ENCODE data around the gene SBK1. TPM values are rescaled to one million over a fixed set of nuclear protein-coding genes. Genes with fewer than 3 reads are reported as not detected.

SBK1 gene
- total RNA-seq, 1 donor from 2014 or later, result 1.9 TPM

DNA sequence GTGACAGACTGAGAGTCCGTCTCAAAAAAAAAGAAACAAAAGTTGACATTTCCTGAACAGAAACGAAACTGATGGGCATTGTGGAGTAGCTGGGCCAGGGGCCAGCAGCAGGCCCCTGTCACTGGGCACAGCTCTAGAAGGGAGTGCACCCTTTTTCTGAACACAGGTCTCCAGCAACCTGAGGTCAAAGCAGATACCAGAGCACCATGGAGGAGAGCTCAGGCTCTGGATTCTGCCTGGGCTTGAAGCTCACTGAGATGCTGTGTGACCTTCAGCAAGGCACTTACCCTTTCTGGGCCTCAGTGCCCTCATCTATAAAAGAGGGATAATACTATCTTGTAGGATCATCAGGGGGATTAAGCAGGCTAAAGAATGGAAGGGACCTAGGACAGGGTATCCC is 5.0 kb downstream of the SBK1 start:
- TF ChIP-seq CTCF (IDR thresholded peaks at IDR 0.05), result no peak
- peaks cover 3% of the 10 kb centered on the region for H3K27me3 ChIP-seq
- ATAC-seq (no peak), DNase-seq (no peak)
- H3K36me3 ChIP-seq, result no peaks in the 10 kb centered on the region
- intact Hi-C loops (cut with DNase I), result no loop called here
- no peak overlapping the region for H3K27ac ChIP-seq
- H3K4me3 ChIP-seq, result no peak overlapping the region
- peaks cover 9% of the 10 kb centered on the region for H3K4me1 ChIP-seq
- no peaks in the 10 kb centered on the region for H3K9me3 ChIP-seq

DNA sequence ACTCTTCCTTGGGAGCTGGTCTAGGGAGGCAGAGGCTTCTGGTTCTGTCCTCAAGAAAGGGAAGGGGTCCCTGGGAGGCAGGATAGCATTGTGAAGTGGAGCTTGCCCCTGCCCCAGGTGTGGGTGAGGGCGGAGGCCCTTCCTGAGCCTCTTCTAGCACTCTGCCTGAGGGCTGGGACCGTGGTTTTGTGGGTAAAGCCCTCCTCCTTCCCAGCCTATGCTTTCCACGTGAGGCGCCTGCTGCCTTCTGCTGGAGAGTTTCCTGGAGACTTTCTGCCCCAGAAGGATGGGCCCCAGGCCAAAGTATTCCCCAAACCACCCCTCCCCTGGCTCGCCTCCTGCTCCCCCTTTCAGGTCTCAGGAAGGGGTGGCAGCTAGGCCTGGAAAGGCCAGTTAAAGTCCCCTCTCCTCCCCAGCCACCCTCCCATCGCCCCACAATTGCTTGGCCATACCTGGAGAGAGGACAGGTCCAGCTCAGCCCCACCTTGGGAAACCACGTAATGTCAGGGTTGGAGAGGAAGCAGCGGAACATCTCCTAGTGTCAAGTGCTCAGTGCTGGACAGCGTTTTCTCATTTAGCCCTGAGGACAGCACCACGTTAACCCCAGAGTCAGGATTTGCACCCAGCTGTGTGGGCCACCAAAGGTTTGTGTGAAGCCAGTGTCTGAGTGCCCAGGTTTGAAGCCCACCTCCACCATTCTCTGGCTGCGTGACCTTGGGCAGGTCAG is 5.6 kb downstream of the SBK1 start:
- Histone ChIP-seq H3K27me3 (peaks cover 2% of the 10 kb centered on the region), H3K27ac (no peak overlapping the region), H3K9me3 (no peaks in the 10 kb centered on the region), H3K36me3 (no peaks in the 10 kb centered on the region), H3K4me1 (peaks cover 4% of the 10 kb centered on the region), H3K4me3 (no peak overlapping the region)
- ATAC-seq (peak; percentile 50), DNase-seq (no peak)
- intact Hi-C loops (cut with DNase I), result no loop called here
- no peak for TF ChIP-seq CTCF (IDR thresholded peaks at IDR 0.05)

GRCh38 chr16:28298511-28298878 is 6.2 kb downstream of the SBK1 start:
- DNase-seq, result no peak

GRCh38 chr16:28300327-28300726 is 8.0 kb downstream of the SBK1 start:
- intact Hi-C loops (cut with DNase I), result no loop called here
- H3K4me3 ChIP-seq, result no peak overlapping the region
- DNase-seq (no peak), ATAC-seq (no peak)
- H3K27ac ChIP-seq, result no peak overlapping the region
- H3K4me1 ChIP-seq, result no peaks in the 10 kb centered on the region
- H3K36me3 ChIP-seq, result no peaks in the 10 kb centered on the region
- TF ChIP-seq CTCF (IDR thresholded peaks at IDR 0.05), result no peak
- H3K9me3 ChIP-seq, result no peaks in the 10 kb centered on the region
- H3K27me3 ChIP-seq, result no peaks in the 10 kb centered on the region

More at GRCh38 chr16:28298511-28298878, 6.2 kb downstream of the SBK1 start:
- H3K36me3 ChIP-seq, result no peaks in the 10 kb centered on the region
- no peaks in the 10 kb centered on the region for H3K4me1 ChIP-seq
- no peaks in the 10 kb centered on the region for H3K27me3 ChIP-seq
- no peak overlapping the region for H3K27ac ChIP-seq
- peak; percentile 82 for ATAC-seq
- H3K4me3 ChIP-seq, result no peak overlapping the region
- H3K9me3 ChIP-seq, result no peaks in the 10 kb centered on the region
- intact Hi-C loops (cut with DNase I), result no loop called here
- TF ChIP-seq CTCF (IDR thresholded peaks at IDR 0.05), result no peak

GRCh38 chr16:28301154-28301553 is 8.8 kb downstream of the SBK1 start:
- no peak for DNase-seq
- Histone ChIP-seq H3K9me3 (no peaks in the 10 kb centered on the region), H3K4me3 (no peak overlapping the region), H3K27me3 (no peaks in the 10 kb centered on the region), H3K36me3 (no peaks in the 10 kb centered on the region), H3K4me1 (no peaks in the 10 kb centered on the region), H3K27ac (no peak overlapping the region)
- TF ChIP-seq CTCF (IDR thresholded peaks at IDR 0.05), result no peak
- no peak for ATAC-seq
- intact Hi-C loops (cut with DNase I), result no loop called here

GRCh38 chr16:28301620-28302019 is 9.3 kb downstream of the SBK1 start:
- no peak for DNase-seq
- no peak overlapping the region for H3K4me3 ChIP-seq
- H3K4me1 ChIP-seq, result no peaks in the 10 kb centered on the region
- no peaks in the 10 kb centered on the region for H3K36me3 ChIP-seq
- no peaks in the 10 kb centered on the region for H3K27me3 ChIP-seq
- H3K27ac ChIP-seq, result no peak overlapping the region
- H3K9me3 ChIP-seq, result no peaks in the 10 kb centered on the region
- no peak for ATAC-seq
- no peak for TF ChIP-seq CTCF (IDR thresholded peaks at IDR 0.05)
- intact Hi-C loops (cut with DNase I), result no loop called here

All from upper lobe of right lung (tissue), 1 donor.